ENCODE data around the gene PAGE4. TPM values are rescaled to one million over a fixed set of nuclear protein-coding genes. Genes with fewer than 3 reads are reported as not detected.

The PAGE4 gene
- total and polyA plus RNA-seq, 2 of the 13 experiments (the other 11 are each of a cell fraction or from before 2014, with no cell fraction given): 1.1 TPM; not detected in 1

DNA sequence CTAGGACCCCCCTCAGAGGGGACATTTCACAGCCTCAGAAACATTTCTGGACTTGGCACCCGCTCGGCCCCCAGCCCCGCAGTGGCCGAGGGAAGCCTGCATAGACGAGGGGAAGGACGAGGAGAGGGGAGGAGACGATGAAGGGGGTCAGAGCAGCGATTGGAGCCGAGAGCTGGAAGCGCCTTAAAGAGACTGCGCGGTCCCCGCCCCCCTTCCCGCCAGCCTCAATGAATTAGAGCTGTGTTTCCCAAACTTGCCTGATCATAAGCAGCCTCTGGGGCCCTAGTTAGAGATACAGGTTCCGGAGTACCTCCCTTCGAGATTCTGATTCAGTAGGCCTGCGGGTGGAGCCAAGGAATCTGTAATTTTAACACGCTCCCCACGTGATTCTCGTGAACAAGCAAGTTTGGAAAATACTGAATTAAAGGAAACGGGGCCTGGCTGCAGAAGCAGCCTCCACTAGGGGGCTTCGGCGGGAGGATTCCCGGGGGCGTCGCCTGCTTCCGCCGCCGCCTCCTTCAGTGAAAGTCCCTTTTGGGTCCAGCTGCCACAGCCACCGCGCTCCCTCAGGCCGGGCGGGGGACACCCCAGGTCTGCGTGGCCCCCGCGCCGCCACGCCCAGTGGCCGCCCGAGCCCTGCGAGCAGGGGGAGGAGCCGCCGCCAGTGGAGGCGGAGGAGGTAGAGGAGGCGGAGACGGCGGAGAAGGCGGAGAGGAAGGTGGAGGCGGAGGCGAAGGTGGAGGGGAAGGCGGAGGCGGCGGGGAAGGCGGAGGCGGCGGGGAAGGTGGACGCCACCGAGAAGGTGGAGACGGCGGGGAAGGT, 49.9 kb downstream of the PAGE4 start, which contains the start of gene USP27X (continued):
- TF ChIP-seq KLF15 (CRISPR knock-in tag; IDR thresholded peaks at IDR 0.05; ENCODE audit: borderline replicate concordance): 0 out of 2 replicates have a peak, but pooled peaks have one; percentile 42
- no peak for TF ChIP-seq PTBP1 (IDR thresholded peaks at IDR 0.05; ENCODE audit: low read depth, low read length, poor library complexity, severe bottlenecking)
- peak; percentile 54 for TF ChIP-seq SKI (IDR thresholded peaks at IDR 0.05; ENCODE audit: partially characterized antibody)
- 0 out of 2 replicates have a peak, but pooled peaks have one; percentile 8 for TF ChIP-seq NFYB (CRISPR knock-in tag; IDR thresholded peaks at IDR 0.05)
- TF ChIP-seq SOX13 (IDR thresholded peaks at IDR 0.05): 0 out of 2 replicates have a peak, but pooled peaks have one; percentile 17
- peak in 1 of 2 experiments; percentile 16; a peak in 1 of 4 replicates for TF ChIP-seq SOX13 (CRISPR knock-in tag; conservative IDR thresholded peaks at IDR 0.05 in 1 of 2, IDR thresholded peaks at IDR 0.05 in 1 of 2)
- TF ChIP-seq, protein P1, sequence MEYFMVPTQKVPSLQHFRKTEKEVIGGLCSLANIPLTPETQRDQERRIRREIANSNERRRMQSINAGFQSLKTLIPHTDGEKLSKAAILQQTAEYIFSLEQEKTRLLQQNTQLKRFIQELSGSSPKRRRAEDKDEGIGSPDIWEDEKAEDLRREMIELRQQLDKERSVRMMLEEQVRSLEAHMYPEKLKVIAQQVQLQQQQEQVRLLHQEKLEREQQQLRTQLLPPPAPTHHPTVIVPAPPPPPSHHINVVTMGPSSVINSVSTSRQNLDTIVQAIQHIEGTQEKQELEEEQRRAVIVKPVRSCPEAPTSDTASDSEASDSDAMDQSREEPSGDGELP (IDR thresholded peaks at IDR 0.05; ENCODE audit: borderline replicate concordance, low read depth): peak; percentile 43; the same call in 1 of the 2 replicates
- no peak for TF ChIP-seq ZNF207 (IDR thresholded peaks at IDR 0.05; ENCODE audit: borderline replicate concordance)
- 0 out of 2 replicates have a peak, but pooled peaks have one; percentile 25 for TF ChIP-seq ZNF547 (CRISPR knock-in tag; IDR thresholded peaks at IDR 0.05)
- no peak for TF ChIP-seq HES4 (CRISPR knock-in tag; IDR thresholded peaks at IDR 0.05; ENCODE audit: borderline replicate concordance)
- TF ChIP-seq ZNF564 (CRISPR knock-in tag; IDR thresholded peaks at IDR 0.05): 0 out of 2 replicates have a peak, but pooled peaks have one; percentile 7
- peak; percentile 78 for TF ChIP-seq XRCC5 (optimal IDR thresholded peaks at IDR 0.05; ENCODE audit: low read length)
- no peak for TF ChIP-seq ZFYVE20 (CRISPR knock-in tag; IDR thresholded peaks at IDR 0.05; ENCODE audit: borderline replicate concordance, low read depth)
- TF ChIP-seq DMAP1 (CRISPR knock-in tag; IDR thresholded peaks at IDR 0.05): peak; percentile 37; the same call in 1 of the 2 replicates
- peak; percentile 32; the same call in 1 of the 2 replicates for TF ChIP-seq ZNF556 (CRISPR knock-in tag; IDR thresholded peaks at IDR 0.05; ENCODE audit: borderline replicate concordance)
- TF ChIP-seq ZNF501 (CRISPR knock-in tag; IDR thresholded peaks at IDR 0.05): peak; percentile 23; the same call in 1 of the 2 replicates
- TF ChIP-seq, protein P2, sequence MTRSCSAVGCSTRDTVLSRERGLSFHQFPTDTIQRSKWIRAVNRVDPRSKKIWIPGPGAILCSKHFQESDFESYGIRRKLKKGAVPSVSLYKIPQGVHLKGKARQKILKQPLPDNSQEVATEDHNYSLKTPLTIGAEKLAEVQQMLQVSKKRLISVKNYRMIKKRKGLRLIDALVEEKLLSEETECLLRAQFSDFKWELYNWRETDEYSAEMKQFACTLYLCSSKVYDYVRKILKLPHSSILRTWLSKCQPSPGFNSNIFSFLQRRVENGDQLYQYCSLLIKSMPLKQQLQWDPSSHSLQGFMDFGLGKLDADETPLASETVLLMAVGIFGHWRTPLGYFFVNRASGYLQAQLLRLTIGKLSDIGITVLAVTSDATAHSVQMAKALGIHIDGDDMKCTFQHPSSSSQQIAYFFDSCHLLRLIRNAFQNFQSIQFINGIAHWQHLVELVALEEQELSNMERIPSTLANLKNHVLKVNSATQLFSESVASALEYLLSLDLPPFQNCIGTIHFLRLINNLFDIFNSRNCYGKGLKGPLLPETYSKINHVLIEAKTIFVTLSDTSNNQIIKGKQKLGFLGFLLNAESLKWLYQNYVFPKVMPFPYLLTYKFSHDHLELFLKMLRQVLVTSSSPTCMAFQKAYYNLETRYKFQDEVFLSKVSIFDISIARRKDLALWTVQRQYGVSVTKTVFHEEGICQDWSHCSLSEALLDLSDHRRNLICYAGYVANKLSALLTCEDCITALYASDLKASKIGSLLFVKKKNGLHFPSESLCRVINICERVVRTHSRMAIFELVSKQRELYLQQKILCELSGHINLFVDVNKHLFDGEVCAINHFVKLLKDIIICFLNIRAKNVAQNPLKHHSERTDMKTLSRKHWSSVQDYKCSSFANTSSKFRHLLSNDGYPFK (CRISPR knock-in tag; IDR thresholded peaks at IDR 0.05; ENCODE audit: borderline replicate concordance): no peak
- no peak for TF ChIP-seq ZNF629 (CRISPR knock-in tag; conservative IDR thresholded peaks at IDR 0.05)
- no peak for TF ChIP-seq RBAK (CRISPR knock-in tag; IDR thresholded peaks at IDR 0.05)
- peak; percentile 45; the same call in 1 of the 2 replicates for TF ChIP-seq USF2 (IDR thresholded peaks at IDR 0.05; ENCODE audit: low read depth, low read length)
- TF ChIP-seq USF2 (CRISPR knock-in tag; IDR thresholded peaks at IDR 0.05; ENCODE audit: borderline replicate concordance): peak; percentile 74; the same call in 1 of the 2 replicates
